ENCODE measurements around the gene ABI1.
"Not testable (repeated sequence)": the region's sequence is repeated elsewhere in the genome, so short reads cannot be mapped to it uniquely, and the experiment has no call there.

ABI1 gene

GRCh38 chr10:26860443-26861204 is at the start of gene ABI1:
Gene ABI1 (minus strand): TSS chr10:26860958. CDS start chr10:26860863, 95 bp downstream.
- peak; percentile 99 for DNase-seq (ENCODE audit: low read depth, low spot score)
- in situ Hi-C loops (cut with HindIII; ENCODE audit: low sequenced_read_pairs): no loop called here
- H3K4me3 ChIP-seq (ENCODE audit: low read depth, low read length): peak within 1 kb of the TSS; percentile 85
- TF ChIP-seq CTCF (IDR thresholded peaks at IDR 0.05; ENCODE audit: low read depth, low read length): no peak

- DNase-seq (ENCODE audit: low read depth, low spot score): no peak
- H3K4me3 ChIP-seq (ENCODE audit: low read depth, low read length): no peak overlapping the region
- in situ Hi-C loops (cut with HindIII; ENCODE audit: low sequenced_read_pairs): no loop called here
- no peak for TF ChIP-seq CTCF (IDR thresholded peaks at IDR 0.05; ENCODE audit: low read depth, low read length)
Measured at GRCh38 chr10:26909753-26910152, 49.0 kb upstream of the ABI1 start.

- DNase-seq (ENCODE audit: low read depth, low spot score); in situ Hi-C loops (cut with HindIII; ENCODE audit: low sequenced_read_pairs); H3K4me3 ChIP-seq (ENCODE audit: low read depth, low read length): not testable (repeated sequence)
Measured at GRCh38 chr10:26905253-26905781, 44.6 kb upstream of the ABI1 start.

- H3K4me3 ChIP-seq (ENCODE audit: low read depth, low read length): no peak overlapping the region
- no peak for TF ChIP-seq CTCF (IDR thresholded peaks at IDR 0.05; ENCODE audit: low read depth, low read length)
Measured at GRCh38 chr10:26903431-26904217, 42.9 kb upstream of the ABI1 start.

GRCh38 chr10:26892306-26892923 is 31.7 kb upstream of the ABI1 start:
- in situ Hi-C loops (cut with HindIII; ENCODE audit: low sequenced_read_pairs); DNase-seq (ENCODE audit: low read depth, low spot score); H3K4me3 ChIP-seq (ENCODE audit: low read depth, low read length): not testable (repeated sequence)

More at GRCh38 chr10:26903431-26904217, 42.9 kb upstream of the ABI1 start:
- no peak for DNase-seq (ENCODE audit: low read depth, low spot score)
- in situ Hi-C loops (cut with HindIII; ENCODE audit: low sequenced_read_pairs): no loop called here

GRCh38 chr10:26890956-26891355 is 30.2 kb upstream of the ABI1 start:
- in situ Hi-C loops (cut with HindIII; ENCODE audit: low sequenced_read_pairs): no loop called here
- no peak overlapping the region for H3K4me3 ChIP-seq (ENCODE audit: low read depth, low read length)
- TF ChIP-seq CTCF (IDR thresholded peaks at IDR 0.05; ENCODE audit: low read depth, low read length): peak; percentile 87
- DNase-seq (ENCODE audit: low read depth, low spot score): peak; percentile 83

- TF ChIP-seq CTCF (IDR thresholded peaks at IDR 0.05; ENCODE audit: low read depth, low read length): no peak
- in situ Hi-C loops (cut with HindIII; ENCODE audit: low sequenced_read_pairs): no loop called here
- no peak for DNase-seq (ENCODE audit: low read depth, low spot score)
- H3K4me3 ChIP-seq (ENCODE audit: low read depth, low read length): no peak overlapping the region
Measured at GRCh38 chr10:26887611-26888215, 27.0 kb upstream of the ABI1 start.

Measured in astrocyte of the spinal cord (primary cell).